GM23338 (cell line): ENCODE results near the gene ZNF513.

Experiments used
- CREB1 ChIP-seq: fragments of 250-450 bp; sonication (Bioruptor Pico); IDR thresholded peaks from 2 replicates; pipeline ENCODE4 v1.5.0; 2020; ENCODE audit warnings: low read depth, mild to moderate bottlenecking, moderate library complexity
- EZH2 ChIP-seq: fragments of 200-600 bp; sonication (generic); IDR thresholded peaks from one replicate; pipeline ENCODE4 v1.8.0; 2017; ENCODE audit warnings: antibody characterized with exemption, mild to moderate bottlenecking, low read depth; ENCODE audit not compliant: unreplicated experiment
- EZH2phosphoT487 ChIP-seq: fragments of 200-600 bp; sonication (generic); IDR thresholded peaks from one replicate; pipeline ENCODE4 v1.8.1; 2018; ENCODE audit warnings: antibody characterized with exemption; ENCODE audit not compliant: unreplicated experiment
- JUNB ChIP-seq: IDR thresholded peaks from one replicate; pipeline ENCODE4 v1.6.1; 2016; ENCODE audit warnings: antibody characterized with exemption; ENCODE audit not compliant: unreplicated experiment
- NANOG ChIP-seq: IDR thresholded peaks from 2 replicates; pipeline ENCODE4 v1.6.1; 2016; ENCODE audit warnings: antibody characterized with exemption, borderline replicate concordance
- POLR2AphosphoS5 ChIP-seq: IDR thresholded peaks from 2 replicates; pipeline ENCODE4 v1.6.1; 2016; ENCODE audit warnings: antibody characterized with exemption, low read depth
- ZNF331 ChIP-seq: fragments of 250-450 bp; sonication (Bioruptor Pico); IDR thresholded peaks from 2 replicates; pipeline ENCODE4 v1.5.0; 2020; ENCODE audit warnings: low read depth, mild to moderate bottlenecking, moderate library complexity
- TF ChIP-seq, protein P1 (sequence below), 2 experiments: fragments of 200-600 bp in 1 of 2; sonication (generic) in 1 of 2; conservative IDR thresholded peaks; 2 replicates each; pipeline versions ENCODE4 v1.5.1 to v1.6.1; 2016 to 2017; ENCODE audit warnings: antibody characterized with exemption in 2 of 2, low read depth in 2 of 2, mild to moderate bottlenecking in 2 of 2, moderate library complexity in 1 of 2
- TF ChIP-seq, protein P2 (sequence below): IDR thresholded peaks from one replicate; pipeline ENCODE4 v1.6.1; 2018; ENCODE audit warnings: antibody characterized with exemption; ENCODE audit not compliant: unreplicated experiment
- TF ChIP-seq, protein P3 (sequence below): IDR thresholded peaks from 2 replicates; pipeline ENCODE4 v1.6.1; 2016; ENCODE audit warnings: antibody characterized with exemption

DNA sequence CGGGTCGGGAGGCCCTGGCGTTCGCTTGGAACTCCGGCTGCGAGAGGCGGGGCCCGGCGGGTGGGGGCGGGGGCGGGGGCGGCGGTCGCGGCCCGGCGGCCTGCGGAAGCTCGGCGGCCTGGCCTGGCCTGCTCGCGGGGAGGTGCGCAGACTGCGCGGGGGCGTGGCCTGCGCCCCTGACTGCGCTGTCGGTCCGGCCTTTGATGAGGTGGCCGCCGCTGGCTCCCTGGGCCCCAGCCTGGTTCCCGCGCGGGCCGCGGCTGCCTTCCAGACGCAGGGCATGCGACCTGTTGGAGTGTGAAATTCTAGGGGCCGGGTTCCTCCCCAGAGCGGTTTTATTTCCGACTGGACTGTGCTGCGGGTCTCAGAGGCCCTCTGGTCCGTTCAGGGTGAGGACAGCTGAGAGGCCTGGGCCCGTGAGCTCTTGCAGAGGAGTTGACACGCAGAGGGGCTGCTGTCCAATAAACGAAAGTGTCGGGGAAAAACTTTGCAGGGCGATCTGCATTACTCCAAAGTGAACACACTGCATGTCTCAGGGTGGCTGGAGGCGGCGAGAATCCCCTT, 48.5 kb upstream of the ZNF513 start:
- TF ChIP-seq, protein P1, sequence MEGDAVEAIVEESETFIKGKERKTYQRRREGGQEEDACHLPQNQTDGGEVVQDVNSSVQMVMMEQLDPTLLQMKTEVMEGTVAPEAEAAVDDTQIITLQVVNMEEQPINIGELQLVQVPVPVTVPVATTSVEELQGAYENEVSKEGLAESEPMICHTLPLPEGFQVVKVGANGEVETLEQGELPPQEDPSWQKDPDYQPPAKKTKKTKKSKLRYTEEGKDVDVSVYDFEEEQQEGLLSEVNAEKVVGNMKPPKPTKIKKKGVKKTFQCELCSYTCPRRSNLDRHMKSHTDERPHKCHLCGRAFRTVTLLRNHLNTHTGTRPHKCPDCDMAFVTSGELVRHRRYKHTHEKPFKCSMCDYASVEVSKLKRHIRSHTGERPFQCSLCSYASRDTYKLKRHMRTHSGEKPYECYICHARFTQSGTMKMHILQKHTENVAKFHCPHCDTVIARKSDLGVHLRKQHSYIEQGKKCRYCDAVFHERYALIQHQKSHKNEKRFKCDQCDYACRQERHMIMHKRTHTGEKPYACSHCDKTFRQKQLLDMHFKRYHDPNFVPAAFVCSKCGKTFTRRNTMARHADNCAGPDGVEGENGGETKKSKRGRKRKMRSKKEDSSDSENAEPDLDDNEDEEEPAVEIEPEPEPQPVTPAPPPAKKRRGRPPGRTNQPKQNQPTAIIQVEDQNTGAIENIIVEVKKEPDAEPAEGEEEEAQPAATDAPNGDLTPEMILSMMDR (conservative IDR thresholded peaks at IDR 0.05; ENCODE audit: low read depth in 2 of 2): no peak
- TF ChIP-seq EZH2phosphoT487: no peak
- TF ChIP-seq, protein P2, sequence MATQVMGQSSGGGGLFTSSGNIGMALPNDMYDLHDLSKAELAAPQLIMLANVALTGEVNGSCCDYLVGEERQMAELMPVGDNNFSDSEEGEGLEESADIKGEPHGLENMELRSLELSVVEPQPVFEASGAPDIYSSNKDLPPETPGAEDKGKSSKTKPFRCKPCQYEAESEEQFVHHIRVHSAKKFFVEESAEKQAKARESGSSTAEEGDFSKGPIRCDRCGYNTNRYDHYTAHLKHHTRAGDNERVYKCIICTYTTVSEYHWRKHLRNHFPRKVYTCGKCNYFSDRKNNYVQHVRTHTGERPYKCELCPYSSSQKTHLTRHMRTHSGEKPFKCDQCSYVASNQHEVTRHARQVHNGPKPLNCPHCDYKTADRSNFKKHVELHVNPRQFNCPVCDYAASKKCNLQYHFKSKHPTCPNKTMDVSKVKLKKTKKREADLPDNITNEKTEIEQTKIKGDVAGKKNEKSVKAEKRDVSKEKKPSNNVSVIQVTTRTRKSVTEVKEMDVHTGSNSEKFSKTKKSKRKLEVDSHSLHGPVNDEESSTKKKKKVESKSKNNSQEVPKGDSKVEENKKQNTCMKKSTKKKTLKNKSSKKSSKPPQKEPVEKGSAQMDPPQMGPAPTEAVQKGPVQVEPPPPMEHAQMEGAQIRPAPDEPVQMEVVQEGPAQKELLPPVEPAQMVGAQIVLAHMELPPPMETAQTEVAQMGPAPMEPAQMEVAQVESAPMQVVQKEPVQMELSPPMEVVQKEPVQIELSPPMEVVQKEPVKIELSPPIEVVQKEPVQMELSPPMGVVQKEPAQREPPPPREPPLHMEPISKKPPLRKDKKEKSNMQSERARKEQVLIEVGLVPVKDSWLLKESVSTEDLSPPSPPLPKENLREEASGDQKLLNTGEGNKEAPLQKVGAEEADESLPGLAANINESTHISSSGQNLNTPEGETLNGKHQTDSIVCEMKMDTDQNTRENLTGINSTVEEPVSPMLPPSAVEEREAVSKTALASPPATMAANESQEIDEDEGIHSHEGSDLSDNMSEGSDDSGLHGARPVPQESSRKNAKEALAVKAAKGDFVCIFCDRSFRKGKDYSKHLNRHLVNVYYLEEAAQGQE: no peak
- TF ChIP-seq, protein P3, sequence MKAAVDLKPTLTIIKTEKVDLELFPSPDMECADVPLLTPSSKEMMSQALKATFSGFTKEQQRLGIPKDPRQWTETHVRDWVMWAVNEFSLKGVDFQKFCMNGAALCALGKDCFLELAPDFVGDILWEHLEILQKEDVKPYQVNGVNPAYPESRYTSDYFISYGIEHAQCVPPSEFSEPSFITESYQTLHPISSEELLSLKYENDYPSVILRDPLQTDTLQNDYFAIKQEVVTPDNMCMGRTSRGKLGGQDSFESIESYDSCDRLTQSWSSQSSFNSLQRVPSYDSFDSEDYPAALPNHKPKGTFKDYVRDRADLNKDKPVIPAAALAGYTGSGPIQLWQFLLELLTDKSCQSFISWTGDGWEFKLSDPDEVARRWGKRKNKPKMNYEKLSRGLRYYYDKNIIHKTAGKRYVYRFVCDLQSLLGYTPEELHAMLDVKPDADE: no peak
- TF ChIP-seq EZH2: no peak
- TF ChIP-seq POLR2AphosphoS5: no peak
- TF ChIP-seq ZNF331 (CRISPR knock-in tag): no peak
- TF ChIP-seq CREB1: no peak
- no peak for TF ChIP-seq JUNB
- no peak for TF ChIP-seq NANOG
